ENCODE data around the gene SMPD3. TPM values are rescaled to one million over a fixed set of nuclear protein-coding genes. Genes with fewer than 3 reads are reported as not detected.

The SMPD3 gene
- total and polyA plus RNA-seq, 4 donors, result 1.7 to 13.9 (median 5.0) TPM

DNA sequence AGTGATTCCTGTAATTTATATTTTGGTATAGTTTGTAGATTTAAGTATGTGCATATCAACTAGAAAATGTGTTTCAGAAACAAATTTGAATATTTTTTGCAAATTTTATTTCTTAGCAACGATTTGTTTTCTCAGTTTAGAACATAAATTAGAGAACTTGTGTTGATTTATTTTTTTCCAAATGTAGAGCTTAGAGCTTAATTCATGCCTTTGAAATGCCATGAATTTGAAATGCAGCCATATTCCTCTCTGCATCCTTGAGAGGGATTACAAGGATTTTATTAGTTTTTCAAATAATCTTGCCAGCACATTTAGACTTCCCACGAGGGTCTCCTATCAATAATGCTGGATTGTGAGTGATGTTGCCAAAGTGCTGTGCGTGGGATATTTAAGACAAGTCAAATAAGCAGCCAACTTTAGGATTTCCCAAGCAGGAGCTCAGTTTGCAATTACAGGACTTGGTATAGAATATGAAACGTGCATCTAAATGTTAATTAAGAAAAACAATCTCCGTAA, 6.7 kb upstream of the SMPD3 start:
- H3K4me1 ChIP-seq (ENCODE audit: control insufficient read depth in 5 of 5, insufficient read depth in 5 of 5, low read length in 5 of 5), result no peaks in the 10 kb centered on the region
- ATAC-seq (ENCODE audit: insufficient read depth, low FRiP score) (no peak), DNase-seq (no peak)
- no peaks in the 10 kb centered on the region for H3K36me3 ChIP-seq (ENCODE audit: control insufficient read depth in 4 of 4, insufficient read depth in 4 of 4, low read length in 4 of 4)
- no peaks in the 10 kb centered on the region for H3K27me3 ChIP-seq (ENCODE audit: control insufficient read depth in 3 of 3, insufficient read depth in 3 of 3, low read length in 2 of 3)
- no peak overlapping the region for H3K4me3 ChIP-seq
- 78 to 87% methylated on average over 5 of the region's 5 CpGs for WGBS, 2 donors
- TF ChIP-seq, protein P1, sequence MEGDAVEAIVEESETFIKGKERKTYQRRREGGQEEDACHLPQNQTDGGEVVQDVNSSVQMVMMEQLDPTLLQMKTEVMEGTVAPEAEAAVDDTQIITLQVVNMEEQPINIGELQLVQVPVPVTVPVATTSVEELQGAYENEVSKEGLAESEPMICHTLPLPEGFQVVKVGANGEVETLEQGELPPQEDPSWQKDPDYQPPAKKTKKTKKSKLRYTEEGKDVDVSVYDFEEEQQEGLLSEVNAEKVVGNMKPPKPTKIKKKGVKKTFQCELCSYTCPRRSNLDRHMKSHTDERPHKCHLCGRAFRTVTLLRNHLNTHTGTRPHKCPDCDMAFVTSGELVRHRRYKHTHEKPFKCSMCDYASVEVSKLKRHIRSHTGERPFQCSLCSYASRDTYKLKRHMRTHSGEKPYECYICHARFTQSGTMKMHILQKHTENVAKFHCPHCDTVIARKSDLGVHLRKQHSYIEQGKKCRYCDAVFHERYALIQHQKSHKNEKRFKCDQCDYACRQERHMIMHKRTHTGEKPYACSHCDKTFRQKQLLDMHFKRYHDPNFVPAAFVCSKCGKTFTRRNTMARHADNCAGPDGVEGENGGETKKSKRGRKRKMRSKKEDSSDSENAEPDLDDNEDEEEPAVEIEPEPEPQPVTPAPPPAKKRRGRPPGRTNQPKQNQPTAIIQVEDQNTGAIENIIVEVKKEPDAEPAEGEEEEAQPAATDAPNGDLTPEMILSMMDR (IDR thresholded peaks at IDR 0.05; ENCODE audit: control extremely low read depth, extremely low read depth), result no peak
- H3K9ac ChIP-seq (ENCODE audit: insufficient read depth in 1 of 2, low read length in 2 of 2), result no peak overlapping the region
- no peak overlapping the region for H3K27ac ChIP-seq (ENCODE audit: low read depth in 1 of 2, low read length in 1 of 2)
- no peaks in the 10 kb centered on the region for H3K9me3 ChIP-seq (ENCODE audit: control insufficient read depth in 4 of 4, insufficient read depth in 3 of 4, low read length in 3 of 4)

DNA sequence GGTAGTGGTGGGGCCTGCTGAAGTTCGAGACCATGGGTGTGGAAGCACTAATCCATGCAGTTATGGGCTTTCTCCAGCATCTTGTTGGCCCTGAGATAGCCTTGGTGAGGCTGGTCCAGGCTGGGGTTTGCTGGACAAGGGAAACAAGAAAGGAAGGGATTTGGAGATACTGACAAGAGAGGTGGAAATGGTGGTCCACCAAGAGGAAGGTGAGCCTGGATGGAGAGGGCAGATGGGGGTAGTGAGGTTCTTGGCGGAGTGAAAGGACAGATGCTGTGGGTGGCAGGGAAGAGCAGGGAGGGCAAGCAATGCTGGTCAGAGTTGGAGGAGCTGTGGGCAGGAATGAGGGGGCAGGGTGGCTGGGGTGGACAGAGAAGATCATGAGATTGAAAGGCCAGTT, 5.5 kb upstream of the SMPD3 start:
- Histone ChIP-seq H3K9ac (ENCODE audit: insufficient read depth in 1 of 2, low read length in 2 of 2) (no peak overlapping the region), H3K27ac (ENCODE audit: low read depth in 1 of 2, low read length in 1 of 2) (no peak overlapping the region), H3K27me3 (ENCODE audit: control insufficient read depth in 3 of 3, insufficient read depth in 3 of 3, low read length in 2 of 3) (no peaks in the 10 kb centered on the region), H3K4me1 (ENCODE audit: control insufficient read depth in 5 of 5, insufficient read depth in 5 of 5, low read length in 5 of 5) (no peaks in the 10 kb centered on the region), H3K4me3 (no peak overlapping the region), H3K9me3 (ENCODE audit: control insufficient read depth in 4 of 4, insufficient read depth in 3 of 4, low read length in 3 of 4) (no peaks in the 10 kb centered on the region), H3K36me3 (ENCODE audit: control insufficient read depth in 4 of 4, insufficient read depth in 4 of 4, low read length in 4 of 4) (no peaks in the 10 kb centered on the region)
- no peak for ATAC-seq (ENCODE audit: insufficient read depth, low FRiP score)
- 93 to 95% methylated on average over 2 of the region's 2 CpGs for WGBS, 2 donors
- no peak for DNase-seq
- TF ChIP-seq, protein P1 (IDR thresholded peaks at IDR 0.05; ENCODE audit: control extremely low read depth, extremely low read depth), result no peak

DNA sequence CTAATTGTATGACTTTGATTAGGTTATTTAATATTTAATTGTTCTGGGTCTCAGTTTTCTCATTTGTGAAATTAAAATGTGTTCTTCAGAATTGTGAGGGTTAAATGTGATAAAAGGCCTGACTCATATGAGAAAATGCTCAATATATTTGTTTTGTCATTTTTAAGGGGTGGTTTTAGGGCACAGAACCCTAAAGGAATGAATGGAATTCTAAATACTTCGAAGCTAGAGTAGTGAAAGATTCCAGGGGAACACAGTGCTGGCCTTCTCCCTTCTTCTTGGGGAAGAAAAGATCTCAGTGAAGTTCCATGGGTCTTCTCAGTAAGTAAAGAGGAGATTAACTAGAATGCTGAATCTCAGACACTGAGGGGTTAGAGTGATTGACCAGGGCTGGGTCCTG, 3.9 kb upstream of the SMPD3 start:
- no peaks in the 10 kb centered on the region for H3K9me3 ChIP-seq (ENCODE audit: control insufficient read depth in 4 of 4, insufficient read depth in 3 of 4, low read length in 3 of 4)
- H3K4me1 ChIP-seq (ENCODE audit: control insufficient read depth in 5 of 5, insufficient read depth in 5 of 5, low read length in 5 of 5), result peaks cover 0 to 10% (median 7%) of the 10 kb centered on the region in 5 donors
- 41 to 67% methylated on average over 1 of the region's 1 CpG for WGBS, 2 donors
- no peak for ATAC-seq (ENCODE audit: insufficient read depth, low FRiP score)
- H3K4me3 ChIP-seq, result no peak overlapping the region
- H3K9ac ChIP-seq (ENCODE audit: insufficient read depth in 1 of 2, low read length in 2 of 2), result no peak overlapping the region
- TF ChIP-seq, protein P1 (IDR thresholded peaks at IDR 0.05; ENCODE audit: control extremely low read depth, extremely low read depth), result no peak
- H3K36me3 ChIP-seq (ENCODE audit: control insufficient read depth in 4 of 4, insufficient read depth in 4 of 4, low read length in 4 of 4), result no peaks in the 10 kb centered on the region
- H3K27me3 ChIP-seq (ENCODE audit: control insufficient read depth in 3 of 3, insufficient read depth in 3 of 3, low read length in 2 of 3), result peaks cover 0 to 3% (median 0%) of the 10 kb centered on the region in 3 donors
- no peak for DNase-seq
- no peak overlapping the region for H3K27ac ChIP-seq (ENCODE audit: low read depth in 1 of 2, low read length in 1 of 2)

DNA sequence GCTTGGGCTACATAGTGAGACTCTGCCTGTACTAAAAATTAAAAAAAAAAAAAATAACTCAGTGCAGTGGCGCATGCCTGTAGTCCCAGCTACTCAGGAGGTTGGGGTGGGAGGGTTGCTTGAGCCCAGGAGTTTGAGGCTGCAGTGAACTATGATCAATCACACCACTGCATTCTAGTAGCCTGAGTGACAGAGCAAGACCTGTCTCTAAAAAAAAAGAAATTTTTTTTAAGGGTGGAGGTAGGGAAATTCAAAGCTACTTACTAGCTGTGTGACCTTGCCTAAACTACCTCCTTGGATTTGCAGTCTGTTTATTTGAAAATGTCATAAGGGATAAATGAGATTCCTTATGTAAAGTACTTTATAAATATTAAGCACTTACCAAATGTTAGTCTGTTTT, 3.4 kb upstream of the SMPD3 start:
- Histone ChIP-seq H3K36me3 (ENCODE audit: control insufficient read depth in 4 of 4, insufficient read depth in 4 of 4, low read length in 4 of 4) (no peaks in the 10 kb centered on the region), H3K27ac (ENCODE audit: low read depth in 1 of 2, low read length in 1 of 2) (no peak overlapping the region), H3K27me3 (ENCODE audit: control insufficient read depth in 3 of 3, insufficient read depth in 3 of 3, low read length in 2 of 3) (peaks cover 0 to 4% (median under 1%) of the 10 kb centered on the region in 3 donors), H3K4me1 (ENCODE audit: control insufficient read depth in 5 of 5, insufficient read depth in 5 of 5, low read length in 5 of 5) (peaks cover 0 to 11% (median 8%) of the 10 kb centered on the region in 5 donors), H3K9me3 (ENCODE audit: control insufficient read depth in 4 of 4, insufficient read depth in 3 of 4, low read length in 3 of 4) (no peaks in the 10 kb centered on the region), H3K4me3 (no peak overlapping the region), H3K9ac (ENCODE audit: insufficient read depth in 1 of 2, low read length in 2 of 2) (no peak overlapping the region)
- TF ChIP-seq, protein P1 (IDR thresholded peaks at IDR 0.05; ENCODE audit: control extremely low read depth, extremely low read depth), result no peak
- DNase-seq, result no peak
- WGBS, 2 donors, result 82 to 83% methylated on average over 1 of the region's 1 CpG
- no peak for ATAC-seq (ENCODE audit: insufficient read depth, low FRiP score)

Measured in lung (tissue), 12 donors.